GM12878 (cell line): ENCODE measurements around the gene ETHE1. TPM values are rescaled to one million over a fixed set of nuclear protein-coding genes. Genes with fewer than 3 reads are reported as not detected.

ENCODE experiments used
- ATAC-seq: fragments of 200-7000 bp; cut with Tn5 transposase; 3 replicates; pipeline ENCODE4 v1.9.1; 2020; ENCODE audit warnings: mild to moderate bottlenecking, moderate library complexity
- BruUV-seq: library from RNA; stranded (reverse); fragments of 400-500 nt; replicated peaks from 2 replicates; lab custom pipeline; 2021; lab: Mats Ljungman, UMichigan
- CTCF ChIA-PET: fragments of 300-600 bp; sonication (Branson Sonifier 250); formaldehyde crosslinking; extraction: SDS; loops from one replicate; lab custom pipeline; 2021; ENCODE audit warnings: inconsistent platforms; lab: Yijun Ruan, JAX
- POLR2A ChIA-PET: fragments of 350-600 bp; formaldehyde crosslinking; extraction: SDS; loops from one replicate; lab custom pipeline; 2021; ENCODE audit warnings: inconsistent platforms; lab: Charles Lee
- RAD21 ChIA-PET: fragments of 300-600 bp; sonication (Branson Sonifier 250); formaldehyde crosslinking; loops from one replicate; lab custom pipeline; 2023; ENCODE audit warnings: antibody characterized with exemption; ENCODE audit not compliant: unreplicated experiment; lab: Charles Lee
- SMC1A ChIA-PET: fragments of 300-600 bp; sonication (Branson Sonifier 250); formaldehyde crosslinking; loops from one replicate; lab custom pipeline; 2023; ENCODE audit not compliant: unreplicated experiment, uncharacterized antibody; lab: Charles Lee
- DNase-seq: peaks from one replicate; pipeline ENCODE4 v3.0.0-alpha.2; 2011; ENCODE audit warnings: low read depth, low spot score
- FAIRE-seq: peaks from 3 replicates; lab custom pipeline; 2011; peaks lifted over from hg19 to GRCh38; lab: Jason Lieb, UNC
- H2AFZ ChIP-seq: 2 replicates; pipeline ENCODE4 v1.6.0; 2011; ENCODE audit warnings: low read depth, low read length, control low read depth; ENCODE audit not compliant: control insufficient read depth
- H3K27ac ChIP-seq: 2 replicates; pipeline ENCODE4 v1.5.1; 2011; ENCODE audit warnings: control low read depth; ENCODE audit not compliant: control insufficient read depth, insufficient read depth
- H3K27me3 ChIP-seq, 2 experiments: replicated peaks in 1 of 2; 2 replicates each; pipeline versions ENCODE4 v1.6.0 to v1.6.1; 2011; ENCODE audit warnings: low read length in 1 of 2; ENCODE audit not compliant: control insufficient read depth in 2 of 2, insufficient read depth in 2 of 2
- H3K36me3 ChIP-seq, 2 experiments: 2 replicates each; pipeline ENCODE4 v1.5.1; 2011; ENCODE audit warnings: low read length in 1 of 2; ENCODE audit not compliant: control insufficient read depth in 2 of 2, insufficient read depth in 2 of 2
- H3K4me1 ChIP-seq: 2 replicates; pipeline ENCODE4 v1.6.1; 2011; ENCODE audit warnings: mild to moderate bottlenecking, low read length, moderate library complexity, mixed read lengths; ENCODE audit not compliant: control insufficient read depth, insufficient read depth
- H3K4me2 ChIP-seq: 2 replicates; pipeline ENCODE4 v1.6.0; 2011; ENCODE audit warnings: control low read depth; ENCODE audit not compliant: control insufficient read depth, insufficient read depth
- H3K4me3 ChIP-seq: fragments of 200-600 bp; sonication (generic); 2 replicates; pipeline ENCODE4 v1.5.1; 2016
- H3K79me2 ChIP-seq: 2 replicates; pipeline ENCODE4 v1.6.0; 2011; ENCODE audit warnings: low read length; ENCODE audit not compliant: control insufficient read depth, insufficient read depth
- H3K9ac ChIP-seq: 2 replicates; pipeline ENCODE4 v1.8.0; 2011; ENCODE audit warnings: low read length, control low read depth, mixed read lengths; ENCODE audit not compliant: control insufficient read depth, insufficient read depth
- H3K9me3 ChIP-seq: replicated peaks from 3 replicates; pipeline ENCODE4 v1.5.1; 2011; ENCODE audit warnings: mild to moderate bottlenecking, low read length; ENCODE audit not compliant: control insufficient read depth, insufficient read depth
- H4K20me1 ChIP-seq: 2 replicates; pipeline ENCODE4 v1.6.0; 2011; ENCODE audit not compliant: control insufficient read depth, insufficient read depth
- RAD51 ChIP-seq: fragments of 450-650 bp; IDR thresholded peaks from 2 replicates; pipeline ENCODE4 v1.6.1; 2016; ENCODE audit warnings: moderate library complexity, mild to moderate bottlenecking, inconsistent platforms
- REST ChIP-seq: IDR thresholded peaks from 2 replicates; pipeline ENCODE4 v1.6.1; 2012; ENCODE audit warnings: mild to moderate bottlenecking, low read depth, low read length
- WGBS: methylation state at CpG from one replicate; pipeline ENCODE4 v1.1.6; 2016; ENCODE audit warnings: low lambda C conversion rate; ENCODE audit not compliant: insufficient replicate concordance, insufficient coverage; ENCODE audit errors: missing lambda C conversion rate; 5-methylcytosine and 5-hydroxymethylcytosine counted together
- in situ Hi-C: fragments of 300-500 bp; cut with MboI; formaldehyde crosslinking; loops from 9 replicates; pipeline ENCODE4 v1.14.3; 2018; ENCODE audit warnings: mixed read lengths
- intact Hi-C: fragments of 100-400 bp; cut with micrococcal nuclease; formaldehyde crosslinking; loops from one replicate; pipeline ENCODE4 v1.14.2; 2022; ENCODE audit not compliant: unreplicated experiment
- polyA plus RNA-seq, 11 experiments: library from polyadenylated mRNA; depleted of rRNA in 4 of 11; unstranded in 6 of 11; stranded (reverse) in 5 of 11; fragments of >200 nt; fragmentation: Nextera tagmentation in 4 of 11; fragmentation: Illumina TruSeq in 1 of 11; extraction: Ambion mirVana in 4 of 11; extraction: Trizol in 1 of 11; gene quantifications; 1 replicate in 1 of 11; 2 replicates in 10 of 11; pipeline versions ENCODE4 v1.2.1 to v1.2.3, GENCODE V29; 2011 to 2016; ENCODE audit warnings: inconsistent platforms in 2 of 11, missing spikeins in 2 of 11, low read depth in 1 of 11
- total RNA-seq, 4 experiments: library from RNA; depleted of rRNA in 3 of 4; stranded (reverse); fragments of >200 nt in 3 of 4; fragmentation: Illumina TruSeq in 1 of 4; extraction: Trizol in 1 of 4; gene quantifications; 2 replicates each; pipeline versions ENCODE4 v1.2.1 to v1.2.3, GENCODE V29; 2013 to 2021

The ETHE1 gene
- total and polyA plus RNA-seq, 10 of the 15 experiments (the other 5 are each of a cell fraction or from before 2014, with no cell fraction given) = 22.1 to 155 (median 52.7) TPM

- Histone ChIP-seq H3K27me3 (no peaks in the 10 kb centered on the region), H3K4me3 (no peak overlapping the region), H3K9me3 (no peaks in the 10 kb centered on the region), H3K27ac (no peak overlapping the region), H2AFZ (no peak overlapping the region), H4K20me1 (no peaks in the 10 kb centered on the region), H3K36me3 (no peaks in the 10 kb centered on the region), H3K79me2 (no peaks in the 10 kb centered on the region), H3K4me2 (no peak overlapping the region), H3K4me1 (peaks cover 8% of the 10 kb centered on the region; the same call in 1 of the 2 replicates), H3K9ac (no peak overlapping the region)
- ChIA-PET CTCF (interaction anchor here (1.2 to 3.1 kb wide), 2 partner anchors 51 to 53 kb away, joined by 4 to 11 read pairs; no protein-coding TSS in a partner anchor), SMC1A (interaction anchor here (0.7 kb wide), 1 partner anchor 7 kb away, joined by 3 read pairs; no protein-coding TSS in a partner anchor), RAD21 (no interaction called here), POLR2A (interaction anchor here (1.1 kb wide), 1 partner anchor 66 kb away, joined by 3 read pairs; the partner anchor contains the start of gene ZNF575)
- DNase-seq (no peak), ATAC-seq (no peak), FAIRE-seq (no peak)
- no peak for TF ChIP-seq REST
- TF ChIP-seq RAD51 = no peak
- intact Hi-C loops = no loop called here
- 94% methylated on average over 1 of the region's 1 CpG for WGBS
- in situ Hi-C loops = no loop called here
- no TSS peak for BruUV-seq
Measured at GRCh38 chr19:43466793-43467192, 60.2 kb downstream of the ETHE1 start.
